ENCODE measurements around the gene SLC46A2. TPM values are rescaled to one million over a fixed set of nuclear protein-coding genes. Genes with fewer than 3 reads are reported as not detected.

SLC46A2 gene
- total RNA-seq, 4 donors from 2014 or later = 0.17 to 0.42 (median 0.26) TPM; not detected in 1

GRCh38 chr9:112848316-112849151 is 42.1 kb downstream of the SLC46A2 start:
- intact Hi-C loops (cut with DNase I) = no loop called here
- peaks cover 0 to 37% (median 22%) of the 10 kb centered on the region in 4 donors for H3K36me3 ChIP-seq
- 60% methylated on average over 4 of the region's 13 CpGs for WGBS

GRCh38 chr9:112846528-112847488 is 43.9 kb downstream of the SLC46A2 start:
- Histone ChIP-seq H3K4me3 (no peak overlapping the region), H3K4me1 (peaks cover 0 to 7% (median 2%) of the 10 kb centered on the region in 4 donors), H3K9me3 (no peaks in the 10 kb centered on the region), H3K27ac (replicated peaks in 1 of 4) (no peak overlapping the region), H3K36me3 (peaks cover 0 to 20% (median 13%) of the 10 kb centered on the region in 4 donors), H3K27me3 (no peaks in the 10 kb centered on the region)
- intact Hi-C loops (cut with DNase I) = no loop called here
- WGBS = 69% methylated on average over 14 of the region's 14 CpGs
- DNase-seq (ENCODE audit: extremely low spot score) = no peak
- TF ChIP-seq CTCF (IDR thresholded peaks at IDR 0.05) (no peak), POLR2A (IDR thresholded peaks at IDR 0.05; ENCODE audit: low read depth) (no peak), POLR2AphosphoS5 (IDR thresholded peaks at IDR 0.05) (no peak), EP300 (IDR thresholded peaks at IDR 0.05) (no peak)

More at GRCh38 chr9:112848316-112849151, 42.1 kb downstream of the SLC46A2 start:
- Histone ChIP-seq H3K9me3 (no peaks in the 10 kb centered on the region), H3K4me1 (peaks cover 0 to 7% (median 2%) of the 10 kb centered on the region in 4 donors), H3K4me3 (no peak overlapping the region), H3K27me3 (no peaks in the 10 kb centered on the region), H3K27ac (replicated peaks in 1 of 4) (no peak overlapping the region)
- TF ChIP-seq POLR2A (IDR thresholded peaks at IDR 0.05; ENCODE audit: low read depth) = no peak
- no peak for TF ChIP-seq EP300 (IDR thresholded peaks at IDR 0.05)
- TF ChIP-seq POLR2AphosphoS5 (IDR thresholded peaks at IDR 0.05) = no peak
- TF ChIP-seq CTCF (IDR thresholded peaks at IDR 0.05) = no peak
- DNase-seq (ENCODE audit: extremely low spot score) = no peak

GRCh38 chr9:112844771-112845542 is 45.7 kb downstream of the SLC46A2 start:
- no peaks in the 10 kb centered on the region for H3K27me3 ChIP-seq
- 32% methylated on average over 15 of the region's 15 CpGs for WGBS
- H3K27ac ChIP-seq (replicated peaks in 1 of 4) = no peak overlapping the region
- DNase-seq (ENCODE audit: extremely low spot score) = no peak
- H3K4me1 ChIP-seq = peaks cover 0 to 7% (median 2%) of the 10 kb centered on the region in 4 donors
- peaks cover 0 to 14% (median 5%) of the 10 kb centered on the region in 4 donors for H3K36me3 ChIP-seq
- no peaks in the 10 kb centered on the region for H3K9me3 ChIP-seq
- TF ChIP-seq POLR2AphosphoS5 (IDR thresholded peaks at IDR 0.05) (peak in 1 of 2 donors; percentile 38), CTCF (IDR thresholded peaks at IDR 0.05) (peak in 2 of 3 experiments; percentile 92 to 97), EP300 (IDR thresholded peaks at IDR 0.05) (no peak)
- H3K4me3 ChIP-seq = no peak overlapping the region
- intact Hi-C loops (cut with DNase I) = no loop called here

- Histone ChIP-seq H3K4me3 (no peak overlapping the region), H3K4me1 (peaks cover 0 to 7% (median 2%) of the 10 kb centered on the region in 4 donors), H3K27ac (replicated peaks in 1 of 4) (no peak overlapping the region), H3K27me3 (no peaks in the 10 kb centered on the region), H3K9me3 (no peaks in the 10 kb centered on the region), H3K36me3 (peaks cover 5 to 33% (median 14%) of the 10 kb centered on the region in 4 donors)
- intact Hi-C loops (cut with DNase I) = no loop called here
- TF ChIP-seq CTCF (IDR thresholded peaks at IDR 0.05) (no peak), POLR2A (IDR thresholded peaks at IDR 0.05; ENCODE audit: low read depth) (no peak), POLR2AphosphoS5 (IDR thresholded peaks at IDR 0.05) (no peak), EP300 (IDR thresholded peaks at IDR 0.05) (no peak)
- 88% methylated on average over 4 of the region's 4 CpGs for WGBS
- no peak for DNase-seq (ENCODE audit: extremely low spot score)
These were observed 48.1 kb downstream of the SLC46A2 start for GRCh38 chr9:112842555-112842954.
